Omental fat pad (tissue), 4 donors: Measurements from ENCODE around the gene MUC5AC. TPM values are rescaled to one million over a fixed set of nuclear protein-coding genes. Genes with fewer than 3 reads are reported as not detected.

Experiments used
- ATAC-seq: fragments of 150-250 bp; one replicate; pipeline ENCODE4 v1.9.1; 2016; ENCODE audit warnings: mild to moderate bottlenecking, moderate library complexity; ENCODE audit not compliant: low FRiP score
- DNase-seq: peaks from one replicate; pipeline ENCODE4 v3.0.0-alpha.2; 2019; ENCODE audit warnings: low spot score
- CTCF ChIP-seq, 3 donors: fragments of 450-650 bp; IDR thresholded peaks; one replicate each; pipeline ENCODE4 v1.5.1; 2016 to 2017; ENCODE audit warnings: antibody characterized with exemption in 3 of 3, mild to moderate bottlenecking in 3 of 3, moderate library complexity in 2 of 3
- total RNA-seq, 4 donors: library from RNA; depleted of rRNA; stranded (reverse); fragments of >200 nt; gene quantifications; one replicate each; pipeline ENCODE4 v1.1.0, GENCODE V29; 2016

Gene MUC5AC
- total RNA-seq, 4 donors from 2014 or later, result not detected

GRCh38 chr11:1224111-1224490 lies 66.3 kb downstream of the MUC5AC start:
- ATAC-seq (no peak), DNase-seq (no peak)
- TF ChIP-seq CTCF (IDR thresholded peaks at IDR 0.05), result no peak

GRCh38 chr11:1224491-1225385 lies 67.0 kb downstream of the MUC5AC start:
- no peak for TF ChIP-seq CTCF (IDR thresholded peaks at IDR 0.05)

GRCh38 chr11:1225386-1226225 lies 67.9 kb downstream of the MUC5AC start:
- DNase-seq (no peak), ATAC-seq (no peak)
- no peak for TF ChIP-seq CTCF (IDR thresholded peaks at IDR 0.05)

More at GRCh38 chr11:1224491-1225385, 67.0 kb downstream of the MUC5AC start:
- ATAC-seq (no peak), DNase-seq (no peak)

GRCh38 chr11:1226226-1226985 lies 68.7 kb downstream of the MUC5AC start:
- ATAC-seq (no peak), DNase-seq (no peak)
- no peak for TF ChIP-seq CTCF (IDR thresholded peaks at IDR 0.05)

GRCh38 chr11:1226986-1227550 lies 69.3 kb downstream of the MUC5AC start:
- no peak for ATAC-seq
- TF ChIP-seq CTCF (IDR thresholded peaks at IDR 0.05), result no peak

GRCh38 chr11:1227551-1228100 lies 69.9 kb downstream of the MUC5AC start:
- no peak for ATAC-seq
- no peak for DNase-seq
- TF ChIP-seq CTCF (IDR thresholded peaks at IDR 0.05), result no peak

More at GRCh38 chr11:1226986-1227550, 69.3 kb downstream of the MUC5AC start:
- no peak for DNase-seq
